HepG2 (cell line): ENCODE measurements around the gene ANKRD1. TPM values are rescaled to one million over a fixed set of nuclear protein-coding genes. Genes with fewer than 3 reads are reported as not detected.
A peak's percentile ranks its signal among the peaks of the same experiment; 100 is the strongest.

Experiments
- ATAC-seq: fragments of 200-7000 bp; cut with Tn5 transposase; 3 replicates; pipeline ENCODE4 v1.9.1; 2020; ENCODE audit warnings: mild to moderate bottlenecking, moderate library complexity
- BruUV-seq: library from RNA; stranded (reverse); fragments of 400-500 nt; replicated peaks from 2 replicates; lab custom pipeline; 2021; lab: Mats Ljungman, UMichigan
- CTCF ChIA-PET: fragments of 300-600 bp; formaldehyde crosslinking; extraction: SDS; loops from one replicate; lab custom pipeline; 2021; ENCODE audit warnings: low total read pairs, inconsistent platforms, low intra/inter-chr PET ratio; lab: Yijun Ruan, JAX
- POLR2A ChIA-PET: fragments of 350-600 bp; sonication (Branson Sonifier 250); formaldehyde crosslinking; loops from one replicate; lab custom pipeline; 2020; ENCODE audit warnings: antibody characterized with exemption, inconsistent platforms; lab: Yijun Ruan, JAX
- DNase-seq: peaks from one replicate; pipeline ENCODE4 v3.0.0-alpha.2; 2015; ENCODE audit warnings: low spot score
- FAIRE-seq: peaks from 3 replicates; lab custom pipeline; 2011; peaks lifted over from hg19 to GRCh38; lab: Jason Lieb, UNC
- H2AFZ ChIP-seq: one replicate; pipeline ENCODE4 v1.6.1; 2011; ENCODE audit warnings: low read length, inconsistent platforms
- H3K27ac ChIP-seq: fragments of 300-600 bp; 3 replicates; pipeline ENCODE4 v1.8.0; 2011; ENCODE audit warnings: mixed run types, mild to moderate bottlenecking, mixed read lengths, low read length, inconsistent platforms; ENCODE audit not compliant: insufficient read depth; ENCODE audit errors: extremely low read length
- H3K27me3 ChIP-seq, 2 experiments: fragments of 200-600 bp in 1 of 2; 2 replicates in 1 of 2; 3 replicates in 1 of 2; pipeline versions ENCODE4 v1.6.0 to v1.8.0; 2011; ENCODE audit warnings: low read length in 2 of 2, mild to moderate bottlenecking in 2 of 2, moderate library complexity in 2 of 2, inconsistent platforms in 1 of 2; ENCODE audit not compliant: insufficient read depth in 2 of 2, control insufficient read depth in 1 of 2
- H3K36me3 ChIP-seq, 2 experiments: fragments of 200-600 bp in 1 of 2; replicated peaks in 1 of 2; 2 replicates in 1 of 2; 3 replicates in 1 of 2; pipeline versions ENCODE4 v1.5.1 to v1.8.0; 2011; ENCODE audit warnings: low read length in 2 of 2, inconsistent platforms in 1 of 2; ENCODE audit not compliant: insufficient read depth in 2 of 2, control insufficient read depth in 1 of 2
- H3K4me1 ChIP-seq: 2 replicates; pipeline ENCODE4 v1.5.1; 2012; ENCODE audit warnings: low read length, inconsistent platforms; ENCODE audit not compliant: insufficient read depth
- H3K4me2 ChIP-seq: 2 replicates; pipeline ENCODE4 v1.6.0; 2011; ENCODE audit warnings: low read depth, low read length, inconsistent platforms
- H3K4me3 ChIP-seq, 3 experiments: fragments of 200-600 bp in 1 of 3; sonication (generic), shearing (Covaris generic) in 1 of 3; replicated peaks in 1 of 3; 2 replicates each; pipeline ENCODE4 v1.5.1; 2011 to 2016; ENCODE audit warnings: low read length in 3 of 3, inconsistent platforms in 2 of 3, low read depth in 2 of 3, mild to moderate bottlenecking in 2 of 3, control low read depth in 1 of 3, mixed read lengths in 1 of 3; ENCODE audit not compliant: insufficient read depth in 1 of 3
- H3K79me2 ChIP-seq: one replicate; pipeline ENCODE4 v1.6.1; 2011; ENCODE audit warnings: low read length, inconsistent platforms; ENCODE audit not compliant: insufficient read depth
- H3K9ac ChIP-seq: 2 replicates; pipeline ENCODE4 v1.6.0; 2011; ENCODE audit warnings: mild to moderate bottlenecking, low read depth, low read length, inconsistent platforms; ENCODE audit not compliant: insufficient read depth
- H3K9me3 ChIP-seq: 2 replicates; pipeline ENCODE4 v1.5.1; 2012; ENCODE audit warnings: mild to moderate bottlenecking, low read length
- H4K20me1 ChIP-seq: 2 replicates; pipeline ENCODE4 v1.6.0; 2011; ENCODE audit warnings: inconsistent platforms, mild to moderate bottlenecking, low read length, moderate library complexity; ENCODE audit not compliant: insufficient read depth
- ATF3 ChIP-seq: sonication (generic); formaldehyde crosslinking; IDR thresholded peaks from 2 replicates; pipeline ENCODE4 v1.4.0; 2020; ENCODE audit warnings: missing genetic modification reagents
- MZF1 ChIP-seq: sonication (generic); formaldehyde crosslinking; IDR thresholded peaks from 2 replicates; pipeline ENCODE4 v1.8.1; 2023; ENCODE audit warnings: mild to moderate bottlenecking, missing genetic modification reagents, borderline replicate concordance
- POLR2A ChIP-seq, 2 experiments: IDR thresholded peaks; 2 replicates each; pipeline ENCODE4 v1.6.1; 2011; ENCODE audit warnings: low read depth in 2 of 2, low read length in 2 of 2, mild to moderate bottlenecking in 1 of 2, moderate library complexity in 1 of 2; ENCODE audit not compliant: insufficient read depth in 1 of 2
- THAP11 ChIP-seq: IDR thresholded peaks from 2 replicates; pipeline ENCODE4 v1.6.1; 2016; ENCODE audit warnings: missing biosample characterization, missing genetic modification reagents
- ZBTB25 ChIP-seq: IDR thresholded peaks from 2 replicates; pipeline ENCODE4 v1.6.1; 2018; ENCODE audit warnings: missing genetic modification reagents
- WGBS: methylation state at CpG from one replicate; pipeline ENCODE4 v1.1.6; 2017; ENCODE audit warnings: low lambda C conversion rate; 5-methylcytosine and 5-hydroxymethylcytosine counted together
- in situ Hi-C: cut with HindIII; loops from 2 replicates; pipeline ENCODE4 v1.10.0; 2017; ENCODE audit warnings: low pct_unique_long_range_greater_than_20kb; ENCODE audit not compliant: extremely low pct_ligation_motif_present
- intact Hi-C: fragments of 100-400 bp; cut with micrococcal nuclease; formaldehyde crosslinking; loops from one replicate; pipeline ENCODE4 v1.10.0; 2022; ENCODE audit not compliant: unreplicated experiment
- polyA plus RNA-seq, 8 experiments: library from polyadenylated mRNA; depleted of rRNA in 3 of 8; stranded (reverse) in 7 of 8; unstranded in 1 of 8; fragments of >200 nt; fragmentation: Illumina TruSeq in 4 of 8; extraction: Trizol in 4 of 8; gene quantifications; 2 replicates each; pipeline versions ENCODE4 v1.2.1 to v1.2.3, GENCODE V29; 2011 to 2016; ENCODE audit warnings: low read depth in 4 of 8, missing spikeins in 1 of 8, mixed read lengths in 1 of 8; ENCODE audit not compliant: insufficient read depth in 1 of 8
- total RNA-seq, 5 experiments: library from RNA; depleted of rRNA; stranded (reverse); fragments of >200 nt; fragmentation: Illumina TruSeq; extraction: Trizol; gene quantifications; 2 replicates each; pipeline ENCODE4 v1.2.3, GENCODE V29; 2016; ENCODE audit warnings: low read depth in 1 of 5

ANKRD1 gene
- total and polyA plus RNA-seq, 2 of the 13 experiments (the other 11 are each of a cell fraction or from before 2014, with no cell fraction given), result 19.4 to 41.8 TPM

- WGBS, result 98% methylated on average over 8 of the region's 8 CpGs
- H3K4me1 ChIP-seq, result peaks cover 56% of the 10 kb centered on the region
- H2AFZ ChIP-seq, result no peak overlapping the region
- POLR2A ChIA-PET, result no interaction called here
- in situ Hi-C loops, result no loop called here
- BruUV-seq, result no TSS peak
- H3K9ac ChIP-seq, result no peak overlapping the region
- CTCF ChIA-PET, result no interaction called here
- no peak overlapping the region for H3K27ac ChIP-seq
- H3K27me3 ChIP-seq, result no peaks in the 10 kb centered on the region
- H4K20me1 ChIP-seq, result no peaks in the 10 kb centered on the region
- TF ChIP-seq ATF3 (CRISPR knock-in tag) (no peak), THAP11 (no peak), POLR2A (IDR thresholded peaks at IDR 0.05; ENCODE audit: insufficient read depth in 1 of 2, low read depth in 2 of 2, low read length in 2 of 2) (peak in 1 of 2 experiments; percentile 52; a peak in 1 of 4 replicates)
- intact Hi-C loops, result no loop called here
- no peaks in the 10 kb centered on the region for H3K79me2 ChIP-seq
- no peak overlapping the region for H3K4me2 ChIP-seq
- ATAC-seq (no peak), DNase-seq (no peak), FAIRE-seq (no peak)
- H3K36me3 ChIP-seq, result peaks cover 1 to 9% of the 10 kb centered on the region in 2 experiments; a peak in 4 of 5 replicates
- no peaks in the 10 kb centered on the region for H3K9me3 ChIP-seq
- H3K4me3 ChIP-seq, result no peak overlapping the region
Observed at GRCh38 chr10:90917238-90917967, 3.5 kb downstream of the ANKRD1 start.

- intact Hi-C loops, result no loop called here
- Histone ChIP-seq H3K36me3 (peaks cover 1 to 9% of the 10 kb centered on the region in 2 experiments; a peak in 4 of 5 replicates), H3K27ac (no peak overlapping the region), H3K79me2 (no peaks in the 10 kb centered on the region), H3K4me3 (no peak overlapping the region), H3K9ac (no peak overlapping the region), H3K9me3 (no peaks in the 10 kb centered on the region), H3K4me1 (peaks cover 58% of the 10 kb centered on the region), H4K20me1 (no peaks in the 10 kb centered on the region), H2AFZ (no peak overlapping the region), H3K27me3 (no peaks in the 10 kb centered on the region), H3K4me2 (no peak overlapping the region)
- DNase-seq, result no peak
- no peak for FAIRE-seq
- no peak for ATAC-seq
- no TSS peak for BruUV-seq
- ChIA-PET POLR2A (no interaction called here), CTCF (no interaction called here)
- in situ Hi-C loops, result no loop called here
- WGBS, result 97% methylated on average over 6 of the region's 6 CpGs
- 0 out of 4 replicates have a peak, but pooled peaks of 1 of the 2 experiments have one; percentile 16 for TF ChIP-seq POLR2A (IDR thresholded peaks at IDR 0.05; ENCODE audit: insufficient read depth in 1 of 2, low read depth in 2 of 2, low read length in 2 of 2)
- TF ChIP-seq ZBTB25 (CRISPR knock-in tag), result no peak
- TF ChIP-seq MZF1 (CRISPR knock-in tag), result no peak
Observed at GRCh38 chr10:90916392-90917237, 4.3 kb downstream of the ANKRD1 start.
